ENCODE results near the gene BTBD9. TPM values are rescaled to one million over a fixed set of nuclear protein-coding genes. Genes with fewer than 3 reads are reported as not detected.

The BTBD9 gene
- total RNA-seq, 1 experiment from 2014 or later, result 8.9 TPM

DNA sequence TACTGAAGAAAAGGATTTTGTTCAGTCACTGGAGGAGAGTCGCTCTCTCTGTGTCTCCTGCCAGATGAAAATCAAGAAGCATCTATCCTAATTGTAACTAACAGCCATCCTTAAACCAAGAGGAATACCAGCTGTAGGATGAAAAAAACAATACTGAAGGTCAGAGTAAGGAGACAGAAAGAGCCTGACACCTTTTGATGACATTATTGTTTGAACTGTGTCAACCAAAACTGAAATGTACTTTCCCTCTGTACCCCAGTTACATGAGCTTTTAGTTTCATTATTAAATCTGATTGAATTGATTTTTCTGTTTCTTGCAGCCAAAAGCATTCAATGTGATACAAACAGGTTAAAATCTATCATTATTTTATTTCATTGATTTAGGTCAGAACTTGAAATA, 17.2 kb upstream of the BTBD9 start:
- Mint-ChIP-seq H3K4me1 (no peaks in the 10 kb centered on the region), H3K27me3 (ENCODE audit: low read depth) (no peaks in the 10 kb centered on the region), H3K27ac (no peak overlapping the region), H3K9me3 (no peaks in the 10 kb centered on the region), H3K36me3 (ENCODE audit: insufficient read depth in 1 of 3, low read depth in 3 of 3) (no peaks in the 10 kb centered on the region), H3K4me3 (no peak overlapping the region)
- H4K5ac ChIP-seq (ENCODE audit: insufficient read length, low read depth, low read length), result no peak overlapping the region
- no peak for DNase-seq
- H3K23ac ChIP-seq (ENCODE audit: insufficient read length, low read depth, low read length), result no peak overlapping the region
- no peak overlapping the region for H2BK12ac ChIP-seq (ENCODE audit: insufficient read length, low read depth, low read length)
- H4K20me1 ChIP-seq (ENCODE audit: control insufficient read depth, insufficient read depth, insufficient read length), result no peaks in the 10 kb centered on the region
- no peaks in the 10 kb centered on the region for H3K23me2 ChIP-seq (ENCODE audit: insufficient read length, low read depth, low read length, poor library complexity, severe bottlenecking)
- no peaks in the 10 kb centered on the region for H3K27me3 ChIP-seq (ENCODE audit: insufficient read depth, low read length)
- WGBS (ENCODE audit: extremely low coverage, insufficient read length, low lambda C conversion rate), result no CpG with 5 or more reads among the region's 1 CpG
- no peak overlapping the region for H3K4me2 ChIP-seq (ENCODE audit: insufficient read depth, insufficient read length, low read length)
- H3K79me2 ChIP-seq (ENCODE audit: insufficient read depth, low read length), result no peaks in the 10 kb centered on the region
- no peaks in the 10 kb centered on the region for H3K4me1 ChIP-seq (ENCODE audit: insufficient read depth, low read length)
- no peak overlapping the region for H3K14ac ChIP-seq (ENCODE audit: insufficient read depth, low read length)
- no peaks in the 10 kb centered on the region for H3K79me1 ChIP-seq (ENCODE audit: insufficient read depth, low read depth, low read length, poor library complexity, severe bottlenecking)
- no peak overlapping the region for H2BK15ac ChIP-seq (ENCODE audit: low read depth, low read length)
- TF ChIP-seq, protein P1, sequence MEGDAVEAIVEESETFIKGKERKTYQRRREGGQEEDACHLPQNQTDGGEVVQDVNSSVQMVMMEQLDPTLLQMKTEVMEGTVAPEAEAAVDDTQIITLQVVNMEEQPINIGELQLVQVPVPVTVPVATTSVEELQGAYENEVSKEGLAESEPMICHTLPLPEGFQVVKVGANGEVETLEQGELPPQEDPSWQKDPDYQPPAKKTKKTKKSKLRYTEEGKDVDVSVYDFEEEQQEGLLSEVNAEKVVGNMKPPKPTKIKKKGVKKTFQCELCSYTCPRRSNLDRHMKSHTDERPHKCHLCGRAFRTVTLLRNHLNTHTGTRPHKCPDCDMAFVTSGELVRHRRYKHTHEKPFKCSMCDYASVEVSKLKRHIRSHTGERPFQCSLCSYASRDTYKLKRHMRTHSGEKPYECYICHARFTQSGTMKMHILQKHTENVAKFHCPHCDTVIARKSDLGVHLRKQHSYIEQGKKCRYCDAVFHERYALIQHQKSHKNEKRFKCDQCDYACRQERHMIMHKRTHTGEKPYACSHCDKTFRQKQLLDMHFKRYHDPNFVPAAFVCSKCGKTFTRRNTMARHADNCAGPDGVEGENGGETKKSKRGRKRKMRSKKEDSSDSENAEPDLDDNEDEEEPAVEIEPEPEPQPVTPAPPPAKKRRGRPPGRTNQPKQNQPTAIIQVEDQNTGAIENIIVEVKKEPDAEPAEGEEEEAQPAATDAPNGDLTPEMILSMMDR (conservative IDR thresholded peaks at IDR 0.05), result no peak
- no peak overlapping the region for H3K27ac ChIP-seq (ENCODE audit: insufficient read length, low read depth, low read length)
- no peak overlapping the region for H2AK5ac ChIP-seq (ENCODE audit: insufficient read length, low read length)
- no peak overlapping the region for H3K56ac ChIP-seq (ENCODE audit: insufficient read length, low read depth, low read length)
- H3K9me3 ChIP-seq (ENCODE audit: control insufficient read depth, low read depth, low read length), result no peaks in the 10 kb centered on the region
- H2BK5ac ChIP-seq (ENCODE audit: insufficient read length, low read length), result no peak overlapping the region
- no peak overlapping the region for H3K9ac ChIP-seq (ENCODE audit: extremely low read depth, insufficient read length, low read length)
- no peak overlapping the region for H4K8ac ChIP-seq (replicated peaks; ENCODE audit: insufficient read length, low read depth, low read length)
- H4K91ac ChIP-seq (ENCODE audit: insufficient read length, low read depth, low read length), result no peak overlapping the region
- H3T11ph ChIP-seq (ENCODE audit: low read length), result no peak overlapping the region
- no peak overlapping the region for H3K18ac ChIP-seq (ENCODE audit: insufficient read length, low read depth, low read length)
- H2BK120ac ChIP-seq (ENCODE audit: low read depth, low read length, poor library complexity, severe bottlenecking), result no peak overlapping the region
- no peak overlapping the region for H3K4ac ChIP-seq (ENCODE audit: low read depth, low read length)
- no peak overlapping the region for H2AFZ ChIP-seq (ENCODE audit: low read length)
- no peak overlapping the region for H2BK20ac ChIP-seq (ENCODE audit: low read depth, low read length, poor library complexity, severe bottlenecking)

Measured in H9 (cell line).